NCI-H1417 treated with DMSO at 0.1 percent for 48 hours (cell line): ENCODE measurements around the gene SLC25A28.

Source experiments
- DNase-seq: peaks from one replicate; lab custom pipeline; 2025; lab: John Stamatoyannopoulos, UW

The SLC25A28 gene

DNA sequence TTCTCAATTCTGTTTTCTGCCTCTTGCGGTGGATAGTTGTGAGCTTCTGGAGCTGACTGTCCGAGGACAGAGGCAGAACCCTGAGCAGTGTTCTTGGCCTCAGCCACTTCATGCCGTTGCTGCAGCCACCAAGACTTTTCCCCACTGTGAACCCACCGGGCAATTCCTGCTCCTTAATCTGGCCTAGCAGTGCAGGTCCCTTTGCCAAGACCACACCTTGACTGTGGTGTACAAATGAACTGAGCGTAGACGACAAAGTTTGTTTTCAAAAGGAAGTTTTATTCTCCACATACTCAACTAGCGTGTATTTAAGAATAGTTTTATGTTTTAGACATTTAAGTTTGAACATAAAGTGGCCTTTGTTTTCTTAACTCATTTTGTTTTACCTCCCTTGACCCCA is 29.4 kb downstream of the SLC25A28 start:
- DNase-seq: no peak

DNA sequence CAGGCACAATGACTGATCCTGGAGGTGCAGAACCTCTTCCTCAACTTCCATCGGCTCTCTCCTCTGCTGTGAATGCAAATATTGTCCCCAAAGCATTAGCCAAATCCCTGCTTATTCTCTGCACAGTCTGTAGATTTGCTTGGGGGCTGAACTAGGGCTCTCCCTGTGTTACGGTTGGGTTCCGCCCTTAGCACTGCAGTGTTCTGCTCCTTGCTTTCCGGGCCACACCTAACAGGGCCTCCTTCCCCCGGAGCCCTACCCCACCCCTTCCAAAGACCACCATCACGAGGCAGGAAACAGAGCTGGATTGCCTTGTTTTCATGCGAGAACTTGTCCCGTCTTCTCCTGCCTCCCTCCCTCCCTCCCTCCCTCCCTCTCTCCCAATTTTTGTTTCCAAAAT is 36.6 kb downstream of the SLC25A28 start:
- no peak for DNase-seq

DNA sequence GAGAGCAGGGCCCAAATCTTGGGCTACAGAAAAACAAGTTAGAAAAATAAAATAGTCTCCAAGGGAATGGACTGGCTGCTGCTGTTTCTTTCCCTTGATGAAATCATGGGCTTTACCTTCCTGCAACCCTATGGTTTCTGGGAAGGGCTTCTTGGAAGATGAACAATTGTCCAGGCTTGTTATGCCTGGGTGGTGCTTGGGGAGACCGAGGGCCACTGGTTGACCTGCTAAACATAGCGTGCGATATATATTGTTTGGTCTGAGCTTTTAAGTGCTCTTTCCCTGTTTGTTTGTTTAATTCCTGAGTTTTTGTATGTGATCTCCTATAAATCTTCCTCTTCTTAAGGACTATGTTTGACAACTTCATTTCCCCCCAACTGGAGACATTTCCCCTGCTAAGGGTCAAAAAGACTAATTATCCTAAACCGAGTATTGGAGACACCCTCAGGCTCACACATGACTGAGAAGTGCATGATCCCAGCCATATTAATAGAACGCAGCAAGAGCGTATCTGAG is 37.9 kb downstream of the SLC25A28 start:
- no peak for DNase-seq

DNA sequence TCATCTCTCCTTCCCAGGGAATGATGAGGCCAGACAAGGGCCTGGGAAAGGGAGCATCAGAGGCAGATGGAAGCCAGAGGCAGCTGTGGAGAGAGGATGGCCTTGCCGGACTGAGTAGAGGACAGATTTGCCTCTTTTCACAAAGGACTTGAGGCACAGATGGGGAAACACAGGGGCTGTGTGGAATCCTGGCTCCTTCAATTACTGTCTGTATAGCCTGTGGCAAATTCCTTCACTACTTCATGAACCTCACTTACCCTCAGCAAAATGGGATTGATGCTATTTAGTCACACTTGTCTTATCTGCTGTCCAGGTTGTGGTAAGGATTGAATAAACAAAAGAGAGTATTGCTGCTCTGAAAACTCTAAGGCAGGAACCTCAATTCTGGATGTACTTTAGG is 40.3 kb downstream of the SLC25A28 start:
- no peak for DNase-seq

DNA sequence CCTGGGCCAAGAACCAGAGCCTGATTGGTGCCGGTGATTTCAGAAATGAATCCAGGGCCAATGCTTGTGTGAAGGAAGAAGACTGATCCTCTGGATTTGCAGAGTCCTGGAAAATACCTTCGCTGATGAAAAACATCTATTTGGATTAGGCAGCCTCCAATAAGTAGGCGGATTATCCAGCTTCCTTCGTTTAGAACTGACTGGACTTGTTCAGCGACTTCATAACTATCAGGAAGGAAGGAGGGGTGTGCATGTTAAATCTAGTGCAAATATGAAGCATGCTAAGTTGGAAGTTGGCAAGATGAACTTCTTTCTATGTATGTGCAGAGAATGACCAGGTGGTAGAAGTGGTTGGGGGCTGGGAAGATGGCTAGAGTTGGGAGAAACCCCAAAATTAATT is 46.4 kb downstream of the SLC25A28 start:
- no peak for DNase-seq

DNA sequence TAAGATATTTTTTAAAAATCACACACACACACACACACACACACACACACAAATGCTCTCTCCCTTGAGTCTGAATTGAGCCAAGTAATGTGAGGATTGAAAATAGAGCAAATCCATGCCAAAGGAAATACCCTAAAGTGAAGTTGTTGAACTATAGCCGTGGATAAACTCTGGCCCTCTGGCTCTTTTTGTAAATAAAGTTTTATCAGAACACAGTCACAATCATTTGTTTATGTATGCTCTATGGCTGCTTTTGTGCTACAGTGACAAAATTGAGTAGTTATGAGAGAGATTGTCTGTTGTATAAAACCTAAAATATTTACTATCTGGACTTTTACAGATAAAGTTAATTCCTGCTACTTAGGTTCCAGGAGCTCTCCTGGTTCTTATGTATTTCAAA is 48.4 kb downstream of the SLC25A28 start:
- no peak for DNase-seq

DNA sequence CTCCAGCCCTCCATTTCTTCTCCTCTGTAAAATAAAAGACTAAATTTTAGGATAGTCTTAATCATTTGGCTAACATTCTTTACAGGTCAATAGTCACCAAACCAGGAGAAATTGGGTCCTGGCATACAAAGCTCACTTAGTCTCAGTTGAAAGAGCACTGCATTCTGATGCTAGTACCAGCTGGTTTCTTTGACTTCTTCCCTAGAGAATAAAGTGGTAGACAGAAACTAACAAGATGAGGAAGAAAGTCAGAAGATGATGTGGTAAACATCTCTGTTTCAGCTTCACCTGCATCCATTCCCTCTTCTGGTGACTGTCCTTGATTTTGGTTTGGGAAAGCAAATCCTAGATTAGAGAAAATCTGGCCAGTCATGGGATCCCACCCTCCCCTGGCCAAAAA is 50.3 kb downstream of the SLC25A28 start:
- no peak for DNase-seq

DNA sequence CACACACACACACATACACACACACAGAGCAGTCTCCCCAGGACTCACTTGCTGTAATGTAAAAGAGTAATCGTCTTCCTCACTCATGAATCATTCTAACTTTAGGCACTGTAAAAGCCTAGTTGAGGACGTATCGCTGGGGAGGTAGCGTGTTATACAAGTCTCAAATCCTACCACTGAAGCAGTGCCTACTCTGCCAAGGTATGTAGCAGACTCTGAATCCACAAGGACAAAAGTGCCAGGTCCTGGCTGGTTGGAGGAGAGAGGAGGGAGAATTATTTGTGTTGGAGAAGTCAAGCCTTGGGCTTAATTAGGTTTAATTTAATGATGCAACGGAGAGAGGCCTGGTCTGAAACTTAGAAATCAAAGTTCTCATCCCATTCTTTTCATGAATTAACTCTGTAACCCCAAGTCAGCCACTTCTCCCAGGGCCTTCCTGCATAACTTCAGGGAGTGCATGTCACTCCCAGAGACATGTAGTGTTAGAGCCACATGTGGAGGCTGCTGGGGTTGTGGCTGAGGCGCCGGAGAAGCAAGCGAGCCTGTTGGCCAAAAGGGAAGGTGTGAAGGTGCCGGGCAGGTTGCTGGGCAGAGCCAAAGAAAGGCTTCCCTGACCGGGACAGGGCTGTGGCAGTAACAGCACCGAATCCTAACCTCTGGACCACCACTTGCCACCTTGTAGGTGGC is 50.8 kb downstream of the SLC25A28 start:
- no peak for DNase-seq

DNA sequence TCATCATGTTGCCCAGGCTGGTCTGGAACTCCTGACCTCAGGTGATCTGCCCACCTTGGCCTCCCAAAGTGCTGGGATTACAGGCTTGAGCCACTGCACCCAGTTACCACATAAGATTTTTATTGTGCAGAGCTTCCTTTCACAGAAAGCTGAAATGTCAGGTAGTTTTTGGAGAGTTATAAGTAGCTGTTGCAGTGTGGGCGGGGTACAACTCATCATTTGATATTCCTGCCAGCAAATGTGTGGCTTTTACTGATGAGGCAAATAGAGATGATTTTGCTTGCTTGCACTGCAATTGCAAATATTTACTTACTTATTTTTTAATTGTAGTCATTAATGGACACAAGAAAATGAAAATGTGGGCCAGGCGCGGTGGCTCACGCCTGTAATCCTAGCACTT is 55.1 kb downstream of the SLC25A28 start:
- DNase-seq: no peak

DNA sequence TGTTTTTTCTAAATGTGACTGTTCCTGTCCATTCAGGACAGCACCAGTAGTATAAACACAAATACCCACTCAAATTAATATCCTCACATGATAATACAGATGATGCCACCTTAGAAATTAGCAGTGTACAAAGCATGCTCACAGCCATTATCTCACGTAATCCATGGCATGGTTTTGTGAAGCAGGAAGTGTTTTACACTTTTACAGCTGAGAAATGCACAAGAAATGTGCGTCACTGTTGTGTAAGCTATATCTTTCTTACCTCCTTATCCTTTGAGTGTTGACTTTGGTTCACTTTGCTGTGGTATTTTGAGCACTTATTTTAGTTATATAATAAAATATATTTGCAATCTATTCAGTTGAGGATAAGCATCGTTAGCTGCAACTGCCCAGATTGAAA is 55.9 kb downstream of the SLC25A28 start:
- no peak for DNase-seq

DNA sequence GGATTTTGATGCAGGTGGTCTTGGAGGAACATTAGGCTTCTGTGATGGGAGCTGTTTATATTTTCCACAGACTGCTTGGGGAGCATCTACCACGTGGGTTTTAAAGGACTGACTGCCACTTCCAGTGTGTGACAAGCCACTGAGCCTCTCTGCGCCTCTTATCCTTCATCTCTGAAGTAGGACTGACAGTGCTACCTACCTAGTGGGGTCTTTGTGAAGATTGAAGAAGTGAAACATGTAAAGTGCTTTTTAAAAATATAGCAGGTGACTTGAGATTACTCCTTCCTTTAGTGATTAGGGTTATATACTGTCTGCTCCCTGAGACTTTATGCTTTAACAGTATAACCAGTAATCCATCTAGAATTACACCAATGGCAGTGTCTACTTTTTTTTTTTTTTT is 57.6 kb downstream of the SLC25A28 start:
- DNase-seq: no peak
